H1 (cell line): ENCODE measurements around the gene CMTR1. TPM values are rescaled to one million over a fixed set of nuclear protein-coding genes. Genes with fewer than 3 reads are reported as not detected.
A peak's percentile ranks its signal among the peaks of the same experiment; 100 is the strongest.

ENCODE experiments used
- CTCF ChIA-PET: fragments of 300-600 bp; sonication (Branson Sonifier 250); formaldehyde crosslinking; loops from one replicate; lab custom pipeline; 2021; ENCODE audit not compliant: partially characterized antibody; lab: Charles Lee
- POLR2A ChIA-PET: fragments of 300-600 bp; sonication (Branson Sonifier 250); formaldehyde crosslinking; loops from one replicate; lab custom pipeline; 2021; ENCODE audit warnings: inconsistent platforms; ENCODE audit not compliant: partially characterized antibody; lab: Charles Lee
- DNase-seq, 2 experiments: peaks; one replicate each; pipeline versions ENCODE4 v3.0.0 to v3.0.0-alpha.2; 2010 to 2022; ENCODE audit warnings: low spot score in 2 of 2, low read depth in 1 of 2, mixed read lengths in 1 of 2
- FAIRE-seq: peaks from 2 replicates; lab custom pipeline; 2011; peaks lifted over from hg19 to GRCh38; lab: Jason Lieb, UNC
- H2AFZ ChIP-seq: 2 replicates; pipeline ENCODE4 v1.8.1; 2012; ENCODE audit warnings: low read length, inconsistent platforms
- H2AK5ac ChIP-seq: 2 replicates; pipeline ENCODE4 v1.6.1; 2013; ENCODE audit warnings: low read depth, low read length
- H2BK120ac ChIP-seq: replicated peaks from 2 replicates; pipeline ENCODE3; 2013; ENCODE audit warnings: low read depth, low read length, inconsistent platforms
- H2BK12ac ChIP-seq: 2 replicates; pipeline ENCODE4 v1.6.1; 2013; ENCODE audit warnings: low read depth, low read length
- H2BK15ac ChIP-seq: 2 replicates; pipeline ENCODE4 v1.6.1; 2013; ENCODE audit warnings: low read length
- H2BK20ac ChIP-seq: 2 replicates; pipeline ENCODE4 v1.6.1; 2013; ENCODE audit warnings: low read length
- H2BK5ac ChIP-seq: 2 replicates; pipeline ENCODE4 v1.6.1; 2013; ENCODE audit warnings: low read depth, low read length
- H3K14ac ChIP-seq: 2 replicates; pipeline ENCODE4 v1.6.1; 2013; ENCODE audit warnings: inconsistent platforms; ENCODE audit not compliant: insufficient read length
- H3K18ac ChIP-seq: 2 replicates; pipeline ENCODE4 v1.6.1; 2013; ENCODE audit warnings: low read length; ENCODE audit errors: extremely low read depth
- H3K23ac ChIP-seq: 2 replicates; pipeline ENCODE4 v1.6.1; 2013; ENCODE audit warnings: inconsistent platforms; ENCODE audit not compliant: insufficient read length
- H3K23me2 ChIP-seq: 2 replicates; pipeline ENCODE4 v1.6.1; 2013; ENCODE audit warnings: low read depth, low read length
- H3K27ac ChIP-seq: 2 replicates; pipeline ENCODE4 v1.6.1; 2011; ENCODE audit warnings: low read depth, low read length, inconsistent platforms
- H3K27me3 ChIP-seq, 4 experiments: replicated peaks in 1 of 4; 1 replicate in 1 of 4; 2 replicates in 3 of 4; pipeline versions ENCODE4 v1.6.1 to v1.8.1; 2011 to 2013; ENCODE audit warnings: low read length in 3 of 4, mild to moderate bottlenecking in 3 of 4, inconsistent platforms in 2 of 4, mixed read lengths in 2 of 4, moderate library complexity in 1 of 4; ENCODE audit not compliant: control insufficient read depth in 3 of 4, insufficient read depth in 3 of 4; ENCODE audit errors: extremely low read depth in 1 of 4
- H3K36me3 ChIP-seq, 4 experiments: 2 replicates each; pipeline versions ENCODE4 v1.6.1 to v1.8.1; 2011 to 2013; ENCODE audit warnings: mild to moderate bottlenecking in 4 of 4, low read length in 3 of 4, moderate library complexity in 2 of 4, control low read depth in 1 of 4, inconsistent platforms in 1 of 4; ENCODE audit not compliant: insufficient read depth in 4 of 4, control insufficient read depth in 2 of 4
- H3K4ac ChIP-seq: replicated peaks from 2 replicates; pipeline ENCODE3; 2013; ENCODE audit warnings: low read length, low read depth, mixed read lengths, inconsistent platforms; ENCODE audit not compliant: insufficient read length
- H3K4me1 ChIP-seq, 4 experiments: replicated peaks in 1 of 4; 1 replicate in 1 of 4; 2 replicates in 3 of 4; pipeline versions ENCODE4 v1.6.1 to v1.8.1; 2011 to 2013; ENCODE audit warnings: low read length in 3 of 4, inconsistent platforms in 2 of 4, mixed read lengths in 1 of 4; ENCODE audit not compliant: insufficient read depth in 4 of 4, control insufficient read depth in 3 of 4
- H3K4me2 ChIP-seq, 2 experiments: 2 replicates each; pipeline versions ENCODE4 v1.6.1 to v1.8.1; 2011 to 2013; ENCODE audit warnings: low read depth in 2 of 2, low read length in 2 of 2, control low read depth in 1 of 2, inconsistent platforms in 1 of 2, mild to moderate bottlenecking in 1 of 2; ENCODE audit not compliant: insufficient read depth in 1 of 2
- H3K4me3 ChIP-seq, 4 experiments: fragments of 200-600, 300-600 bp in 1 of 4; sonication (generic), shearing (Covaris generic), sonication (Bioruptor Twin) in 1 of 4; 2 replicates each; pipeline versions ENCODE4 v1.5.1 to v1.8.1; 2011 to 2016; ENCODE audit warnings: low read length in 4 of 4, low read depth in 3 of 4, control low read depth in 2 of 4, inconsistent platforms in 2 of 4, mild to moderate bottlenecking in 2 of 4, mixed read lengths in 1 of 4, moderate library complexity in 1 of 4; ENCODE audit not compliant: insufficient read depth in 2 of 4; ENCODE audit errors: extremely low read depth in 1 of 4
- H3K56ac ChIP-seq: replicated peaks from 2 replicates; pipeline ENCODE3; 2013; ENCODE audit warnings: low read depth, mild to moderate bottlenecking, mixed read lengths, low read length, inconsistent platforms; ENCODE audit not compliant: insufficient read length
- H3K79me1 ChIP-seq: 2 replicates; pipeline ENCODE4 v1.6.1; 2013; ENCODE audit warnings: low read depth, low read length, control low read depth
- H3K79me2 ChIP-seq, 2 experiments: 2 replicates each; pipeline versions ENCODE4 v1.6.1 to v1.8.1; 2012 to 2013; ENCODE audit warnings: low read length in 2 of 2, mild to moderate bottlenecking in 2 of 2, inconsistent platforms in 1 of 2; ENCODE audit not compliant: insufficient read depth in 2 of 2, control insufficient read depth in 1 of 2
- H3K9ac ChIP-seq, 4 experiments: replicated peaks in 1 of 4; 1 replicate in 1 of 4; 2 replicates in 3 of 4; pipeline versions ENCODE4 v1.6.1 to v1.8.1; 2011 to 2013; ENCODE audit warnings: low read depth in 3 of 4, low read length in 3 of 4, control low read depth in 2 of 4, mild to moderate bottlenecking in 2 of 4, moderate library complexity in 2 of 4, inconsistent platforms in 1 of 4; ENCODE audit errors: extremely low read depth in 1 of 4
- H3K9me3 ChIP-seq, 2 experiments: 2 replicates each; pipeline versions ENCODE4 v1.6.1 to v1.8.1; 2012 to 2013; ENCODE audit warnings: mild to moderate bottlenecking in 2 of 2, moderate library complexity in 2 of 2, control low read depth in 1 of 2, inconsistent platforms in 1 of 2, low read depth in 1 of 2, low read length in 1 of 2, mixed read lengths in 1 of 2; ENCODE audit not compliant: insufficient read depth in 2 of 2
- H4K20me1 ChIP-seq, 2 experiments: replicated peaks in 1 of 2; 2 replicates each; pipeline versions ENCODE3 to v1.8.1; 2011 to 2013; ENCODE audit warnings: inconsistent platforms in 2 of 2, low read length in 2 of 2, mild to moderate bottlenecking in 1 of 2; ENCODE audit not compliant: insufficient read depth in 2 of 2, control insufficient read depth in 1 of 2
- H4K5ac ChIP-seq: 2 replicates; pipeline ENCODE4 v1.6.1; 2013; ENCODE audit warnings: low read length, low read depth, mixed read lengths, inconsistent platforms; ENCODE audit not compliant: insufficient read length
- H4K8ac ChIP-seq: 2 replicates; pipeline ENCODE4 v1.8.0; 2013; ENCODE audit warnings: mild to moderate bottlenecking, moderate library complexity, low read length, inconsistent platforms; ENCODE audit not compliant: insufficient read depth; ENCODE audit errors: extremely low read depth
- H4K91ac ChIP-seq: replicated peaks from 2 replicates; pipeline ENCODE3; 2013; ENCODE audit warnings: low read length, mixed read lengths, inconsistent platforms; ENCODE audit not compliant: insufficient read length
- E2F6 ChIP-seq: IDR thresholded peaks from 2 replicates; pipeline ENCODE4 v1.6.1; 2012; ENCODE audit warnings: inconsistent platforms
- GABPA ChIP-seq: IDR thresholded peaks from 2 replicates; pipeline ENCODE4 v1.6.1; 2011; ENCODE audit warnings: mild to moderate bottlenecking, low read length, moderate library complexity, borderline replicate concordance; ENCODE audit not compliant: insufficient read depth
- MAFK ChIP-seq: IDR thresholded peaks from 2 replicates; pipeline ENCODE4 v1.6.1; 2012; ENCODE audit warnings: low read depth, mild to moderate bottlenecking, improper control_type of control experiment, low read length
- RBBP5 ChIP-seq: IDR thresholded peaks from 2 replicates; pipeline ENCODE4 v1.7.1; 2012; ENCODE audit warnings: low read depth, mild to moderate bottlenecking, inconsistent platforms, low read length, moderate library complexity, borderline replicate concordance
- RNF2 ChIP-seq: fragments of 200-900, 300-1000 bp; sonication (generic); IDR thresholded peaks from 2 replicates; pipeline ENCODE4 v1.7.1; 2016; ENCODE audit warnings: borderline replicate concordance, low read depth, mild to moderate bottlenecking, antibody characterized with exemption, low read length; ENCODE audit not compliant: poor library complexity, severe bottlenecking; ENCODE audit errors: missing control alignments
- WGBS, 2 experiments: shearing (Covaris generic) in 1 of 2; methylation state at CpG; one replicate each; pipeline versions ENCODE4 v1.1.6 to v1.1.7; 2013 to 2015; ENCODE audit warnings: low lambda C conversion rate in 2 of 2, mixed read lengths in 2 of 2, inconsistent platforms in 1 of 2, low coverage in 1 of 2, missing lambda C conversion rate in 1 of 2; ENCODE audit not compliant: insufficient replicate concordance in 2 of 2, insufficient coverage in 1 of 2, insufficient read length in 1 of 2; ENCODE audit errors: extremely low coverage in 1 of 2, missing lambda C conversion rate in 1 of 2; 5-methylcytosine and 5-hydroxymethylcytosine counted together
- polyA plus RNA-seq, 7 experiments: library from polyadenylated mRNA; depleted of rRNA in 3 of 7; stranded (reverse) in 5 of 7; unstranded in 2 of 7; fragments of >200 nt in 5 of 7; fragments of 200-250 nt in 2 of 7; gene quantifications; 1 replicate in 5 of 7; 2 replicates in 1 of 7; 4 replicates in 1 of 7; pipeline versions ENCODE4 v1.2.1 to v1.2.3, GENCODE V29; 2011 to 2013; ENCODE audit warnings: missing spikeins in 2 of 7, mixed read lengths in 2 of 7
- total RNA-seq: library from RNA; stranded (reverse); fragmentation: NEBNext Ultra II Directional; extraction: Animal tissue kit (Norgen Biotek cat#: 25700); gene quantifications from 2 replicates; pipeline ENCODE4 v1.2.1, GENCODE V29; 2021
- TF ChIP-seq, protein P1 (sequence below): IDR thresholded peaks from 2 replicates; pipeline ENCODE4 v1.6.1; 2011; ENCODE audit warnings: low read depth, mild to moderate bottlenecking, low read length; ENCODE audit not compliant: insufficient read depth
- TF ChIP-seq, protein P2 (sequence below): IDR thresholded peaks from 2 replicates; pipeline ENCODE4 v1.6.1; 2011; ENCODE audit warnings: low read length, improper control_type of control experiment

Gene CMTR1
- total and polyA plus RNA-seq, 2 of the 8 experiments (the other 6 are each of a cell fraction or from before 2014, with no cell fraction given), result 15.2 to 33.1 TPM

DNA sequence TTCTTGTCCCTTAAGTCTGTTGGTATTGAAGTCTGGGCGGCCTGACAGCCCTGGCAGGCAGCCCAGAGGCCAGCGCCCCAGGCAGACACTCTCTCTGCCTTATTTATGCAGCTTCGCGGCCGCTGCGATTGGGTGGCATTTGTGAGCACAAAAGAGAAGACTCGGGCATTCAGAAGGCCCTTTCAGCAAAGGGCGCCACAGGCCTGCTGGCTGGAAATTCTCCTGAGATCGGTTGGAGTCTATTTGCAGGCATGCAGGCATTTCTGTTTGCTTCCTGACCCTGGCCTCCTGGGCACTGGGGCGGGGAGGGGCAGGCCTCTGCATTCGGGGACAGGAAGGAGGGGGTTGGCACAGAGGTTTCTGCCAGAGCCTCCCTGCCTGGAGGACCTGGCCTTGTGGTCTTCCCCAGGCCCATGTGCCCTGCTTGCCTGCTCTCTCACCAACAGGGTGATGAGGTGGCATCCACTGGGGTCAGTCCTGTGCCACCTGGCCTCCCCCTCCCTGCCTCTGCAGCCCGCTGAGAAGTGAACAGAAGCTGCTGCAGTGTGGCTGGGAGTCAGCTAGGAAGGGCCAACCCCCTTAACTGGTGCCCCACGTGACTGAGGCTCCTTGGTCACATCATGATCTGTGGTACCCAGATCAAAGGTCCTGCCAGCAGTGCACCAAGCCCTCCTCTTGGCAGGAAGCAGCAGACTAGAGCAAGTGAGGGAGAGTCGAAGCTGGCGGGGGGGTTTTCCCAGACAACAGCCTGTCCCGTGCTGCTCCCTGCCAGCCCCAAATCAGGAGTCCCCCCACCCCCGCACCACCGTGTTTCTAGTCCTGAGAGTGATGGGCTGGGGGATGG, 83.3 kb downstream of the CMTR1 start:
- Histone ChIP-seq H2BK15ac (peak overlapping the region; percentile 100; the same call in 1 of the 2 replicates), H3K79me1 (no peaks in the 10 kb centered on the region), H3K4ac (no peak overlapping the region), H4K20me1 (no peaks in the 10 kb centered on the region), H2BK20ac (no peak overlapping the region), H4K8ac (peak overlapping the region; percentile 66), H2AK5ac (no peak overlapping the region), H3K14ac (no peak overlapping the region), H3K23ac (no peak overlapping the region), H3K79me2 (no peaks in the 10 kb centered on the region), H3K4me3 (no peak overlapping the region), H3K4me1 (peaks cover 2 to 47% (median 39%) of the 10 kb centered on the region in 4 experiments), H3K56ac (no peak overlapping the region), H3K27ac (no peak overlapping the region), H2BK12ac (peak overlapping the region; percentile 80; the same call in 1 of the 2 replicates), H3K27me3 (peaks cover 0 to 24% (median 16%) of the 10 kb centered on the region in 4 experiments; a peak in 6 of 7 replicates), H3K9ac (no peak overlapping the region), H2AFZ (peak overlapping the region; percentile 63), H4K91ac (peak overlapping the region; percentile 79), H2BK5ac (peak overlapping the region; percentile 40; the same call in 1 of the 2 replicates), H3K9me3 (no peaks in the 10 kb centered on the region), H3K23me2 (peaks cover 5% of the 10 kb centered on the region), H2BK120ac (no peak overlapping the region), H3K4me2 (peak overlapping the region; percentile 6 to 35; a peak in 2 of 4 replicates), H3K18ac (peak overlapping the region; percentile 84; the same call in 1 of the 2 replicates), H4K5ac (peak overlapping the region; percentile 32), H3K36me3 (no peaks in the 10 kb centered on the region)
- 33% methylated on average over 18 of the region's 18 CpGs; no CpG with 5 or more reads in 1 of the 2 experiments for WGBS, 2 experiments
- POLR2A ChIA-PET, result interaction anchor here (0.8 to 1.5 kb wide), 2 partner anchors 9 to 26 kb away, joined by 3 to 5 read pairs; no protein-coding TSS in a partner anchor
- CTCF ChIA-PET, result interaction anchor here (0.8 to 2.4 kb wide), 15 partner anchors 8 to 176 kb away, joined by 3 to 11 read pairs (median 5); no protein-coding TSS in a partner anchor
- no peak for FAIRE-seq
- DNase-seq, result no peak
- TF ChIP-seq, protein P1, sequence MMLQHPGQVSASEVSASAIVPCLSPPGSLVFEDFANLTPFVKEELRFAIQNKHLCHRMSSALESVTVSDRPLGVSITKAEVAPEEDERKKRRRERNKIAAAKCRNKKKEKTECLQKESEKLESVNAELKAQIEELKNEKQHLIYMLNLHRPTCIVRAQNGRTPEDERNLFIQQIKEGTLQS, result 0 out of 2 replicates have a peak, but pooled peaks have one; percentile 23
- TF ChIP-seq MAFK, result no peak
- TF ChIP-seq, protein P2, sequence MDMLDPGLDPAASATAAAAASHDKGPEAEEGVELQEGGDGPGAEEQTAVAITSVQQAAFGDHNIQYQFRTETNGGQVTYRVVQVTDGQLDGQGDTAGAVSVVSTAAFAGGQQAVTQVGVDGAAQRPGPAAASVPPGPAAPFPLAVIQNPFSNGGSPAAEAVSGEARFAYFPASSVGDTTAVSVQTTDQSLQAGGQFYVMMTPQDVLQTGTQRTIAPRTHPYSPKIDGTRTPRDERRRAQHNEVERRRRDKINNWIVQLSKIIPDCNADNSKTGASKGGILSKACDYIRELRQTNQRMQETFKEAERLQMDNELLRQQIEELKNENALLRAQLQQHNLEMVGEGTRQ, result peak; percentile 68
- TF ChIP-seq E2F6, result no peak
- no peak for TF ChIP-seq RBBP5
- no peak for TF ChIP-seq RNF2
- no peak for TF ChIP-seq GABPA
